ENCODE results near the gene SMAP1.

The SMAP1 gene

DNA sequence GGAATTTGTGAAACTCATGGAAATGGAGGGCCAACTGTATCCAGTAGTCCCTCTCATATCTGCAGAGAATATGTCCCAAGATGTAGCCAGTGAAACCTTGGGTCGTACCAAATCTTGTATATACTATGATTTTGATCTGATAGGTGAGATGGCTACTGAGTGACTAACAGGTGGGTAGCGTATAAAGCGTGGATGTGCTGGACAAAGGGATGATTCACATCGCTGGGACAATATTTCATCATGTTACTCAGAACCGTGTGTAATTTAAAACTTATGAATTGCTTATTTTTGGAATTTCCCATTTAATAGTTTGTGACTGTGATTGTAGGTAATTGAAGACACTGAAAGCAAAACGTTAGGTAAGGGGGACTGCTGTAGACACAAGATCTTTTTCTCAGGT, 144.1 kb downstream of the SMAP1 start:
- Histone ChIP-seq H4K20me1 (ENCODE audit: insufficient read depth, low read length) (no peaks in the 10 kb centered on the region), H3K9me3 (ENCODE audit: insufficient read depth, low read length) (no peaks in the 10 kb centered on the region), H3K79me2 (ENCODE audit: low read length) (no peaks in the 10 kb centered on the region), H3K4me1 (ENCODE audit: low read length) (no peaks in the 10 kb centered on the region), H3K27ac (ENCODE audit: low read length) (no peak overlapping the region), H2AFZ (ENCODE audit: low read depth, low read length) (no peak overlapping the region), H3K4me3 (ENCODE audit: low read length) (no peak overlapping the region), H3K27me3 (ENCODE audit: low read depth, low read length) (no peaks in the 10 kb centered on the region), H3K4me2 (ENCODE audit: low read length) (no peak overlapping the region), H3K36me3 (replicated peaks; ENCODE audit: low read depth, low read length) (no peaks in the 10 kb centered on the region), H3K9ac (ENCODE audit: low read length) (no peak overlapping the region)
- no peak for TF ChIP-seq EZH2phosphoT487 (IDR thresholded peaks at IDR 0.05; ENCODE audit: low read depth)
- TF ChIP-seq, protein P1, sequence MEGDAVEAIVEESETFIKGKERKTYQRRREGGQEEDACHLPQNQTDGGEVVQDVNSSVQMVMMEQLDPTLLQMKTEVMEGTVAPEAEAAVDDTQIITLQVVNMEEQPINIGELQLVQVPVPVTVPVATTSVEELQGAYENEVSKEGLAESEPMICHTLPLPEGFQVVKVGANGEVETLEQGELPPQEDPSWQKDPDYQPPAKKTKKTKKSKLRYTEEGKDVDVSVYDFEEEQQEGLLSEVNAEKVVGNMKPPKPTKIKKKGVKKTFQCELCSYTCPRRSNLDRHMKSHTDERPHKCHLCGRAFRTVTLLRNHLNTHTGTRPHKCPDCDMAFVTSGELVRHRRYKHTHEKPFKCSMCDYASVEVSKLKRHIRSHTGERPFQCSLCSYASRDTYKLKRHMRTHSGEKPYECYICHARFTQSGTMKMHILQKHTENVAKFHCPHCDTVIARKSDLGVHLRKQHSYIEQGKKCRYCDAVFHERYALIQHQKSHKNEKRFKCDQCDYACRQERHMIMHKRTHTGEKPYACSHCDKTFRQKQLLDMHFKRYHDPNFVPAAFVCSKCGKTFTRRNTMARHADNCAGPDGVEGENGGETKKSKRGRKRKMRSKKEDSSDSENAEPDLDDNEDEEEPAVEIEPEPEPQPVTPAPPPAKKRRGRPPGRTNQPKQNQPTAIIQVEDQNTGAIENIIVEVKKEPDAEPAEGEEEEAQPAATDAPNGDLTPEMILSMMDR (IDR thresholded peaks at IDR 0.05; ENCODE audit: low read depth, low read length) = no peak

DNA sequence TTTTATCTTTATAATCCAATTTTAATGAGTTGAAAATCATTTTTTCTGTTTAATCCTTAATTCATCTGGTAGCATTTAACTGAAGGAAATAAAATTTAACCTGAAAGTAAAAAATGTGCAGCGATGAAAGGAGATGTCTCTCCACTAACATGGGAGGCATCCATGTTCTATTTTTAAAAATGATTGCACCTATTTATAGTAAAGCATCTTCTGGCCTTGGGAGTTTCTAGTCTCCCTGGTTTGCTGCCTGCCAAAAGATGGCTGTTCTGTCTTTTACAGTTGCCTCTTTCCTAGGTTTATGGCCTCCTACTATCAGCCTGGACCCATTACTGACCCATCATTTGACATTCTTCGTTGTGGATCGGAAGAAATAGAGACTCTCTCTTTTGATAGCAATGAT, 146.2 kb downstream of the SMAP1 start:
- TF ChIP-seq, protein P1 (IDR thresholded peaks at IDR 0.05; ENCODE audit: low read depth, low read length) = no peak
- TF ChIP-seq EZH2phosphoT487 (IDR thresholded peaks at IDR 0.05; ENCODE audit: low read depth) = no peak
- H3K4me2 ChIP-seq (ENCODE audit: low read length) = no peak overlapping the region
- no peaks in the 10 kb centered on the region for H3K4me1 ChIP-seq (ENCODE audit: low read length)

DNA sequence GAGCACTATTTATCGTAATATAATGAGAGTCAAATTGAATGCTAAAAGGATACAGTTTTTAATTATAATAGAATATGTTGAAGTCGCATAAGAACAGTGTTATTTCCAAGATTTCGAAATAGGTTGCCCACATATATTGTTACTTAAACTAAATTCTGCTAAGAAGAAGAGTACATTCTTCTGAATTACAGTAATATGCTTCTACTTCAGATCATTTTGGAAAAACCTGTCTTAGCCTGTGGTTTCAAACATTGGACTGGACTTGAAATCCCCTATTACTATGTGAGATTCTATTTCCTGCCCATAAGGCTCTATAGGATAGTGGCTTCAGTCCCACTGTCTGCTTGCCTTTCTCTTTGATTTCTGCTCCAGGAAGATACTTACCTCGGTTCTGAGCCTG, 152.0 kb downstream of the SMAP1 start:
- no peak overlapping the region for H3K4me3 ChIP-seq (ENCODE audit: low read length)
- TF ChIP-seq EZH2phosphoT487 (IDR thresholded peaks at IDR 0.05; ENCODE audit: low read depth) = no peak
- TF ChIP-seq, protein P1 (IDR thresholded peaks at IDR 0.05; ENCODE audit: low read depth, low read length) = no peak
- no peak overlapping the region for H3K4me2 ChIP-seq (ENCODE audit: low read length)
- H3K36me3 ChIP-seq (replicated peaks; ENCODE audit: low read depth, low read length) = peaks cover 6% of the 10 kb centered on the region
- no peak overlapping the region for H3K9ac ChIP-seq (ENCODE audit: low read length)
- no peak overlapping the region for H3K27ac ChIP-seq (ENCODE audit: low read length)
- H3K4me1 ChIP-seq (ENCODE audit: low read length) = peaks cover 9% of the 10 kb centered on the region
- H2AFZ ChIP-seq (ENCODE audit: low read depth, low read length) = no peak overlapping the region
- 0 out of 2 replicates have a peak, but pooled peaks cover 5% of the 10 kb centered on the region for H3K27me3 ChIP-seq (ENCODE audit: low read depth, low read length)
- no peaks in the 10 kb centered on the region for H3K9me3 ChIP-seq (ENCODE audit: insufficient read depth, low read length)
- peaks cover 27% of the 10 kb centered on the region for H4K20me1 ChIP-seq (ENCODE audit: insufficient read depth, low read length)
- H3K79me2 ChIP-seq (ENCODE audit: low read length) = no peaks in the 10 kb centered on the region

More for the DNA sequence above, 146.2 kb downstream of the SMAP1 start:
- Histone ChIP-seq H3K9me3 (ENCODE audit: insufficient read depth, low read length) (no peaks in the 10 kb centered on the region), H3K4me3 (ENCODE audit: low read length) (no peak overlapping the region), H3K36me3 (replicated peaks; ENCODE audit: low read depth, low read length) (no peaks in the 10 kb centered on the region), H3K27ac (ENCODE audit: low read length) (no peak overlapping the region), H2AFZ (ENCODE audit: low read depth, low read length) (no peak overlapping the region), H3K27me3 (ENCODE audit: low read depth, low read length) (no peaks in the 10 kb centered on the region), H3K9ac (ENCODE audit: low read length) (no peak overlapping the region), H4K20me1 (ENCODE audit: insufficient read depth, low read length) (no peaks in the 10 kb centered on the region; the same call in 1 of the 2 replicates), H3K79me2 (ENCODE audit: low read length) (no peaks in the 10 kb centered on the region)

DNA sequence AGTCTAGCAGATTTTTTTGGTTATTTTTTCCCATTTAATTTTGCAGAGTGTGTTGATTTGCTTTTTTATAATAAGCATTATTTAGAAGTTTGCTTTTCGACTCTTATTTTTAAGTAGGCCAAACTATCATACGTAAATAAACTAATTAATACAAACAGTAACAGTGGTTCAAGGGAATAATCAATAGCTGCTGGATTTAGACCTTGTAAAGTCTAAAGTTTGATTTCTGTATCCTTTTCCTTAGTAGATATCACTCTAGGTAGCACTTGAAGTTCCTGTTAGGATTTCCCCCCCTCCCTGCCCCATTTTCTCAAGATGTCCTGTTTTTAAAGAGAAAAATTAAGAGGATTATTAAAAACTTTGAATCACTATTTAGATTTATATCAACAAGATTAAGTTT, 153.1 kb downstream of the SMAP1 start:
- Histone ChIP-seq H2AFZ (ENCODE audit: low read depth, low read length) (no peak overlapping the region), H3K4me1 (ENCODE audit: low read length) (peaks cover 9% of the 10 kb centered on the region), H3K27ac (ENCODE audit: low read length) (no peak overlapping the region), H3K79me2 (ENCODE audit: low read length) (no peaks in the 10 kb centered on the region), H3K27me3 (ENCODE audit: low read depth, low read length) (0 out of 2 replicates have a peak, but pooled peaks cover 5% of the 10 kb centered on the region), H4K20me1 (ENCODE audit: insufficient read depth, low read length) (peaks cover 32% of the 10 kb centered on the region), H3K36me3 (replicated peaks; ENCODE audit: low read depth, low read length) (peaks cover 6% of the 10 kb centered on the region), H3K4me3 (ENCODE audit: low read length) (no peak overlapping the region), H3K9ac (ENCODE audit: low read length) (no peak overlapping the region), H3K9me3 (ENCODE audit: insufficient read depth, low read length) (no peaks in the 10 kb centered on the region), H3K4me2 (ENCODE audit: low read length) (no peak overlapping the region)
- TF ChIP-seq, protein P1 (IDR thresholded peaks at IDR 0.05; ENCODE audit: low read depth, low read length) = no peak
- TF ChIP-seq EZH2phosphoT487 (IDR thresholded peaks at IDR 0.05; ENCODE audit: low read depth) = no peak

Data from OCI-LY3 (cell line).